Neural cell (in vitro differentiated cells): Measurements from ENCODE around the gene GRHL1. TPM values are rescaled to one million over a fixed set of nuclear protein-coding genes. Genes with fewer than 3 reads are reported as not detected.

Source experiments
- H2AFZ ChIP-seq: fragments of 200-600, 300-800 bp; sonication (generic), shearing (Covaris generic); 2 replicates; pipeline ENCODE4 v1.6.0; 2014; ENCODE audit warnings: low read depth, mild to moderate bottlenecking, antibody characterized with exemption, low read length, moderate library complexity
- H3F3A ChIP-seq: fragments of 200-600 bp; shearing (Covaris generic); 2 replicates; pipeline ENCODE4 v1.6.1; 2016; ENCODE audit warnings: mild to moderate bottlenecking, moderate library complexity, mixed read lengths, antibody characterized with exemption, low read length; ENCODE audit not compliant: insufficient read depth, poor library complexity, severe bottlenecking
- H3K27ac ChIP-seq: fragments of 200-600, 300-800 bp; sonication (generic), shearing (Covaris generic); 2 replicates; pipeline ENCODE4 v1.5.1; 2014; ENCODE audit warnings: mild to moderate bottlenecking, low read length, moderate library complexity
- H3K27me3 ChIP-seq: fragments of 300-800, 200-600 bp; sonication (generic), shearing (Covaris generic); 2 replicates; pipeline ENCODE4 v1.6.0; 2014; ENCODE audit warnings: mild to moderate bottlenecking, low read depth, low read length, moderate library complexity; ENCODE audit not compliant: insufficient read depth
- H3K36me3 ChIP-seq: fragments of 300-800, 200-600 bp; sonication (generic), shearing (Covaris generic); 2 replicates; pipeline ENCODE4 v1.5.1; 2014; ENCODE audit warnings: mild to moderate bottlenecking, antibody characterized with exemption, low read length, moderate library complexity; ENCODE audit not compliant: insufficient read depth
- H3K4me2 ChIP-seq: fragments of 300-800, 200-600 bp; sonication (generic), shearing (Covaris generic); 2 replicates; pipeline ENCODE4 v1.6.0; 2014; ENCODE audit warnings: mild to moderate bottlenecking, low read length
- H3K4me3 ChIP-seq: fragments of 300-800, 200-600 bp; sonication (generic), shearing (Covaris generic); 2 replicates; pipeline ENCODE4 v1.5.1; 2014; ENCODE audit warnings: mild to moderate bottlenecking, low read length, moderate library complexity
- H3K79me2 ChIP-seq: fragments of 200-600 bp; shearing (Covaris generic); replicated peaks from 2 replicates; pipeline ENCODE4 v1.6.0; 2014; ENCODE audit warnings: mild to moderate bottlenecking, low read length, moderate library complexity; ENCODE audit not compliant: insufficient read depth
- H3K9ac ChIP-seq: fragments of 300-800, 200-600 bp; sonication (generic), shearing (Covaris generic); 2 replicates; pipeline ENCODE4 v1.6.1; 2016; ENCODE audit warnings: mild to moderate bottlenecking, low read length, mixed read lengths
- H3K9me2 ChIP-seq: fragments of 200-600 bp; shearing (Covaris generic); 2 replicates; pipeline ENCODE4 v1.6.1; 2016; ENCODE audit warnings: mild to moderate bottlenecking, low read length, mixed read lengths; ENCODE audit not compliant: insufficient read depth
- H3K9me3 ChIP-seq: fragments of 200-600, 300-800 bp; sonication (generic), shearing (Covaris generic); 2 replicates; pipeline ENCODE4 v1.6.1; 2016; ENCODE audit warnings: mild to moderate bottlenecking, mixed run types, low read length, moderate library complexity, mixed read lengths
- H4K20me1 ChIP-seq: fragments of 200-600 bp; shearing (Covaris generic); 2 replicates; pipeline ENCODE4 v1.6.1; 2016; ENCODE audit warnings: mild to moderate bottlenecking, mixed run types; ENCODE audit not compliant: insufficient read depth
- CTCF ChIP-seq: fragments of 450-650 bp; IDR thresholded peaks from 2 replicates; pipeline ENCODE4 v1.5.1; 2014; ENCODE audit warnings: antibody characterized with exemption, mild to moderate bottlenecking, moderate library complexity; ENCODE audit not compliant: poor library complexity, severe bottlenecking
- EP300 ChIP-seq: fragments of 450-650 bp; conservative IDR thresholded peaks from 2 replicates; pipeline ENCODE4 v1.6.1; 2014; ENCODE audit warnings: antibody characterized with exemption, mild to moderate bottlenecking, moderate library complexity; ENCODE audit not compliant: poor library complexity, severe bottlenecking
- EZH2 ChIP-seq: fragments of 200-600, 300-800 bp; shearing (Covaris generic), sonication (generic); IDR thresholded peaks from 2 replicates; pipeline ENCODE4 v1.6.1; 2014; ENCODE audit warnings: antibody characterized with exemption, low read length, borderline replicate concordance, mild to moderate bottlenecking; ENCODE audit not compliant: insufficient read depth, poor library complexity, severe bottlenecking
- MXI1 ChIP-seq: fragments of 450-650 bp; conservative IDR thresholded peaks from 2 replicates; pipeline ENCODE4 v1.6.1; 2014; ENCODE audit warnings: antibody characterized with exemption, mild to moderate bottlenecking; ENCODE audit not compliant: poor library complexity, severe bottlenecking
- POLR2AphosphoS5 ChIP-seq: IDR thresholded peaks from 2 replicates; pipeline ENCODE4 v1.6.1; 2012
- RAD21 ChIP-seq: fragments of 450-650 bp; conservative IDR thresholded peaks from 2 replicates; pipeline ENCODE4 v1.6.1; 2014; ENCODE audit warnings: antibody characterized with exemption, mild to moderate bottlenecking, moderate library complexity
- SMC3 ChIP-seq: fragments of 450-650 bp; conservative IDR thresholded peaks from 2 replicates; pipeline ENCODE4 v1.6.1; 2014; ENCODE audit warnings: antibody characterized with exemption, mild to moderate bottlenecking, moderate library complexity; ENCODE audit not compliant: poor library complexity
- TAF1 ChIP-seq: IDR thresholded peaks from 2 replicates; pipeline ENCODE4 v1.6.1; 2012; ENCODE audit warnings: low read depth
- polyA plus RNA-seq: library from polyadenylated mRNA; depleted of rRNA; stranded (reverse); fragments of >200 nt; gene quantifications from 2 replicates; pipeline ENCODE4 v1.2.3, GENCODE V29; 2014
- TF ChIP-seq, protein P1 (sequence below): IDR thresholded peaks from 2 replicates; pipeline ENCODE4 v1.6.1; 2012; ENCODE audit warnings: borderline replicate concordance

GRHL1 gene
- polyA plus RNA-seq, 1 donor from 2014 or later, result 26.3 TPM

GRCh38 chr2:10035053-10035422, 83.5 kb downstream of the GRHL1 start:
- H3K36me3 ChIP-seq, result no peaks in the 10 kb centered on the region
- no peaks in the 10 kb centered on the region for H3K9me3 ChIP-seq
- H3K27ac ChIP-seq, result no peak overlapping the region
- no peak overlapping the region for H3K4me3 ChIP-seq
- H2AFZ ChIP-seq, result no peak overlapping the region
- no peaks in the 10 kb centered on the region for H3K27me3 ChIP-seq
- no peaks in the 10 kb centered on the region for H3K79me2 ChIP-seq
- no peaks in the 10 kb centered on the region for H3K9me2 ChIP-seq
- H3K4me2 ChIP-seq, result no peak overlapping the region
- no peak overlapping the region for H3K9ac ChIP-seq
- TF ChIP-seq POLR2AphosphoS5 (no peak), TAF1 (no peak), EP300 (no peak), RAD21 (no peak), CTCF (no peak), MXI1 (no peak), EZH2 (no peak), SMC3 (no peak)
- TF ChIP-seq, protein P1, sequence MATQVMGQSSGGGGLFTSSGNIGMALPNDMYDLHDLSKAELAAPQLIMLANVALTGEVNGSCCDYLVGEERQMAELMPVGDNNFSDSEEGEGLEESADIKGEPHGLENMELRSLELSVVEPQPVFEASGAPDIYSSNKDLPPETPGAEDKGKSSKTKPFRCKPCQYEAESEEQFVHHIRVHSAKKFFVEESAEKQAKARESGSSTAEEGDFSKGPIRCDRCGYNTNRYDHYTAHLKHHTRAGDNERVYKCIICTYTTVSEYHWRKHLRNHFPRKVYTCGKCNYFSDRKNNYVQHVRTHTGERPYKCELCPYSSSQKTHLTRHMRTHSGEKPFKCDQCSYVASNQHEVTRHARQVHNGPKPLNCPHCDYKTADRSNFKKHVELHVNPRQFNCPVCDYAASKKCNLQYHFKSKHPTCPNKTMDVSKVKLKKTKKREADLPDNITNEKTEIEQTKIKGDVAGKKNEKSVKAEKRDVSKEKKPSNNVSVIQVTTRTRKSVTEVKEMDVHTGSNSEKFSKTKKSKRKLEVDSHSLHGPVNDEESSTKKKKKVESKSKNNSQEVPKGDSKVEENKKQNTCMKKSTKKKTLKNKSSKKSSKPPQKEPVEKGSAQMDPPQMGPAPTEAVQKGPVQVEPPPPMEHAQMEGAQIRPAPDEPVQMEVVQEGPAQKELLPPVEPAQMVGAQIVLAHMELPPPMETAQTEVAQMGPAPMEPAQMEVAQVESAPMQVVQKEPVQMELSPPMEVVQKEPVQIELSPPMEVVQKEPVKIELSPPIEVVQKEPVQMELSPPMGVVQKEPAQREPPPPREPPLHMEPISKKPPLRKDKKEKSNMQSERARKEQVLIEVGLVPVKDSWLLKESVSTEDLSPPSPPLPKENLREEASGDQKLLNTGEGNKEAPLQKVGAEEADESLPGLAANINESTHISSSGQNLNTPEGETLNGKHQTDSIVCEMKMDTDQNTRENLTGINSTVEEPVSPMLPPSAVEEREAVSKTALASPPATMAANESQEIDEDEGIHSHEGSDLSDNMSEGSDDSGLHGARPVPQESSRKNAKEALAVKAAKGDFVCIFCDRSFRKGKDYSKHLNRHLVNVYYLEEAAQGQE, result no peak
- no peaks in the 10 kb centered on the region for H4K20me1 ChIP-seq
- H3F3A ChIP-seq, result no peaks in the 10 kb centered on the region

GRCh38 chr2:10035633-10036032, 84.1 kb downstream of the GRHL1 start:
- Histone ChIP-seq H2AFZ (no peak overlapping the region), H3K27ac (no peak overlapping the region), H3K4me2 (no peak overlapping the region), H3K4me3 (no peak overlapping the region), H3K27me3 (no peaks in the 10 kb centered on the region), H3F3A (no peaks in the 10 kb centered on the region), H3K9ac (no peak overlapping the region), H4K20me1 (no peaks in the 10 kb centered on the region), H3K9me2 (no peaks in the 10 kb centered on the region), H3K9me3 (no peaks in the 10 kb centered on the region), H3K79me2 (no peaks in the 10 kb centered on the region), H3K36me3 (no peaks in the 10 kb centered on the region)
- no peak for TF ChIP-seq POLR2AphosphoS5
- no peak for TF ChIP-seq RAD21
- no peak for TF ChIP-seq MXI1
- no peak for TF ChIP-seq SMC3
- TF ChIP-seq TAF1, result no peak
- TF ChIP-seq, protein P1, result no peak
- no peak for TF ChIP-seq EP300
- TF ChIP-seq EZH2, result no peak
- TF ChIP-seq CTCF, result no peak
